Globus pallidus (tissue), 1 donor: ENCODE data around the gene ZNF407.

Experiments
- DNase-seq: peaks from one replicate; pipeline ENCODE4 v3.0.0-alpha.2; 2015; ENCODE audit warnings: low spot score

Gene ZNF407

GRCh38 chr18:75053028-75053629 lies 455.5 kb downstream of the ZNF407 start:
- DNase-seq, result no peak

- no peak for DNase-seq
Observed at GRCh38 chr18:75054046-75054445, 456.4 kb downstream of the ZNF407 start.

- no peak for DNase-seq
Observed at GRCh38 chr18:75054611-75055010, 456.9 kb downstream of the ZNF407 start.

GRCh38 chr18:75057169-75057960 lies 459.7 kb downstream of the ZNF407 start:
- no peak for DNase-seq

- DNase-seq, result no peak
Observed at GRCh38 chr18:75060185-75060584, 462.5 kb downstream of the ZNF407 start.

GRCh38 chr18:75062297-75062886 lies 464.7 kb downstream of the ZNF407 start:
- no peak for DNase-seq

GRCh38 chr18:75063196-75063595 lies 465.5 kb downstream of the ZNF407 start:
- DNase-seq, result no peak

GRCh38 chr18:75063615-75064512 lies 466.2 kb downstream of the ZNF407 start:
- DNase-seq, result no peak

- no peak for DNase-seq
Observed at GRCh38 chr18:75064513-75064905, 466.8 kb downstream of the ZNF407 start.

GRCh38 chr18:75065251-75066000 lies 467.8 kb downstream of the ZNF407 start:
- DNase-seq, result no peak

GRCh38 chr18:75066021-75066880 lies 468.6 kb downstream of the ZNF407 start:
- DNase-seq, result no peak

- DNase-seq, result no peak
Observed at GRCh38 chr18:75066936-75067335, 469.3 kb downstream of the ZNF407 start.

GRCh38 chr18:75067996-75068645 lies 470.5 kb downstream of the ZNF407 start:
- no peak for DNase-seq

- DNase-seq, result no peak
Observed at GRCh38 chr18:75068682-75069435, 471.2 kb downstream of the ZNF407 start.

- no peak for DNase-seq
Observed at GRCh38 chr18:75070235-75070624, 472.6 kb downstream of the ZNF407 start.

GRCh38 chr18:75070625-75071483 lies 473.2 kb downstream of the ZNF407 start:
- no peak for DNase-seq

GRCh38 chr18:75071484-75071785 lies 473.8 kb downstream of the ZNF407 start:
- DNase-seq, result no peak

- DNase-seq, result no peak
Observed at GRCh38 chr18:75071866-75072671, 474.4 kb downstream of the ZNF407 start.
